ENCODE data around the gene NCAPG.

- no peak for TF ChIP-seq CTCF (conservative IDR thresholded peaks at IDR 0.05 in 1 of 2, IDR thresholded peaks at IDR 0.05 in 1 of 2; ENCODE audit: extremely low read depth in 1 of 2, insufficient read depth in 1 of 2, low read depth in 1 of 2, low read length in 2 of 2)
- no peak for TF ChIP-seq EZH2 (IDR thresholded peaks at IDR 0.05; ENCODE audit: borderline replicate concordance, low read length)
These were observed 46.8 kb upstream of the NCAPG start for GRCh38 chr4:17763931-17764330.

Measured in mammary epithelial cell (primary cell).